WTC11 (cell line): ENCODE data around the gene CEP250. TPM values are rescaled to one million over a fixed set of nuclear protein-coding genes. Genes with fewer than 3 reads are reported as not detected.

Source experiments
- ATAC-seq: fragments of 200-7000 bp; cut with Tn5 transposase; 2 replicates; pipeline ENCODE4 v1.10.0; 2021; ENCODE audit warnings: mild to moderate bottlenecking, moderate library complexity
- CTCF ChIA-PET: fragments of 300-600 bp; sonication (Branson Sonifier 250); formaldehyde crosslinking; loops from one replicate; lab custom pipeline; 2021; ENCODE audit warnings: antibody characterized with exemption; lab: Charles Lee
- POLR2A ChIA-PET: fragments of 350-600 bp; sonication (Branson Sonifier 250); formaldehyde crosslinking; loops from one replicate; lab custom pipeline; 2021; ENCODE audit warnings: antibody characterized with exemption; lab: Charles Lee
- DNase-seq: peaks from one replicate; pipeline ENCODE4 v3.0.0; 2021; ENCODE audit warnings: low spot score
- H3K27ac Mint-ChIP-seq: 2 replicates; pipeline ENCODE4 v1.8.0; 2021; ENCODE audit warnings: mixed read lengths
- H3K27me3 Mint-ChIP-seq: 2 replicates; pipeline ENCODE4 v1.8.0; 2021; ENCODE audit warnings: low read depth, mild to moderate bottlenecking, moderate library complexity, mixed read lengths
- H3K36me3 Mint-ChIP-seq: 2 replicates; pipeline ENCODE4 v1.8.0; 2021; ENCODE audit warnings: mixed read lengths
- H3K4me1 Mint-ChIP-seq: 2 replicates; pipeline ENCODE4 v1.8.0; 2022; ENCODE audit warnings: mixed read lengths
- H3K4me3 Mint-ChIP-seq: 2 replicates; pipeline ENCODE4 v1.8.0; 2021; ENCODE audit warnings: mild to moderate bottlenecking, moderate library complexity, mixed read lengths
- H3K9me3 Mint-ChIP-seq: 2 replicates; pipeline ENCODE4 v1.8.0; 2021; ENCODE audit warnings: mixed read lengths
- ATF1 ChIP-seq: sonication (generic); formaldehyde crosslinking; IDR thresholded peaks from 2 replicates; pipeline ENCODE4 v1.8.1; 2023; ENCODE audit warnings: mild to moderate bottlenecking, moderate library complexity, missing genetic modification reagents
- CBFB ChIP-seq: sonication (generic); formaldehyde crosslinking; IDR thresholded peaks from 2 replicates; pipeline ENCODE4 v1.8.1; 2022; ENCODE audit warnings: mild to moderate bottlenecking, low read depth, missing genetic modification reagents
- CREM ChIP-seq: sonication (generic); formaldehyde crosslinking; IDR thresholded peaks from 2 replicates; pipeline ENCODE4 v1.8.1; 2022; ENCODE audit warnings: mild to moderate bottlenecking, missing genetic modification reagents, moderate library complexity
- CTCF ChIP-seq: fragments of 200-600 bp; IDR thresholded peaks from 2 replicates; pipeline ENCODE4 v1.8.0; 2022; ENCODE audit warnings: antibody characterized with exemption
- E2F4 ChIP-seq: sonication (generic); formaldehyde crosslinking; IDR thresholded peaks from 2 replicates; pipeline ENCODE4 v1.8.1; 2022; ENCODE audit warnings: low read depth, mild to moderate bottlenecking, moderate library complexity, missing genetic modification reagents, borderline replicate concordance
- ELF4 ChIP-seq: sonication (generic); formaldehyde crosslinking; IDR thresholded peaks from 2 replicates; pipeline ENCODE4 v1.8.1; 2022; ENCODE audit warnings: low read depth, mild to moderate bottlenecking, moderate library complexity, missing genetic modification reagents
- ETV6 ChIP-seq: sonication (generic); formaldehyde crosslinking; IDR thresholded peaks from 2 replicates; pipeline ENCODE4 v1.8.1; 2022; ENCODE audit warnings: mild to moderate bottlenecking, missing genetic modification reagents
- HMGA2 ChIP-seq: fragments of 250-450 bp; sonication (Bioruptor Pico); IDR thresholded peaks from 2 replicates; pipeline ENCODE4 v1.4.0; 2021; ENCODE audit warnings: mild to moderate bottlenecking, moderate library complexity
- NR1H2 ChIP-seq: sonication (generic); formaldehyde crosslinking; IDR thresholded peaks from 2 replicates; pipeline ENCODE4 v1.9.0; 2021; ENCODE audit warnings: mild to moderate bottlenecking, moderate library complexity, missing genetic modification reagents
- NR2C2 ChIP-seq: sonication (generic); formaldehyde crosslinking; IDR thresholded peaks from 2 replicates; pipeline ENCODE4 v1.8.0; 2022; ENCODE audit warnings: mild to moderate bottlenecking, missing genetic modification reagents
- NR3C1 ChIP-seq: sonication (generic); formaldehyde crosslinking; conservative IDR thresholded peaks from 2 replicates; pipeline ENCODE4 v1.8.1; 2023; ENCODE audit warnings: low read depth, mild to moderate bottlenecking, missing genetic modification reagents
- PRDM15 ChIP-seq: sonication (generic); formaldehyde crosslinking; IDR thresholded peaks from 2 replicates; pipeline ENCODE4 v1.8.0; 2022; ENCODE audit warnings: missing genetic modification reagents
- PREB ChIP-seq: sonication (generic); formaldehyde crosslinking; IDR thresholded peaks from 2 replicates; pipeline ENCODE4 v1.8.1; 2022; ENCODE audit warnings: mild to moderate bottlenecking, missing genetic modification reagents, moderate library complexity, borderline replicate concordance
- TEAD1 ChIP-seq: sonication (generic); formaldehyde crosslinking; IDR thresholded peaks from 2 replicates; pipeline ENCODE4 v1.8.0; 2022; ENCODE audit warnings: mild to moderate bottlenecking, missing genetic modification reagents
- TP53 ChIP-seq: sonication (generic); formaldehyde crosslinking; IDR thresholded peaks from 2 replicates; pipeline ENCODE4 v1.8.1; 2023; ENCODE audit warnings: mild to moderate bottlenecking, missing genetic modification reagents
- ZNF121 ChIP-seq: sonication (generic); formaldehyde crosslinking; IDR thresholded peaks from 2 replicates; pipeline ENCODE4 v1.8.0; 2023; ENCODE audit warnings: missing genetic modification reagents
- ZNF138 ChIP-seq: sonication (generic); formaldehyde crosslinking; conservative IDR thresholded peaks from 2 replicates; pipeline ENCODE4 v1.8.1; 2022; ENCODE audit warnings: mild to moderate bottlenecking, moderate library complexity, missing genetic modification reagents
- ZNF317 ChIP-seq: sonication (generic); formaldehyde crosslinking; IDR thresholded peaks from 2 replicates; pipeline ENCODE4 v1.8.1; 2023; ENCODE audit warnings: low read depth, mild to moderate bottlenecking, moderate library complexity, missing genetic modification reagents, borderline replicate concordance
- ZSCAN18 ChIP-seq: fragments of 250-450 bp; sonication (Bioruptor Pico); IDR thresholded peaks from 2 replicates; pipeline ENCODE4 v2.1.2; 2022; ENCODE audit warnings: mild to moderate bottlenecking, moderate library complexity
- total RNA-seq: library from RNA; stranded (reverse); gene quantifications from 3 replicates; pipeline ENCODE4 v1.2.3, GENCODE V29; 2021

Gene CEP250
- total RNA-seq, 1 experiment from 2014 or later: 63.1 TPM

- POLR2A ChIA-PET: interaction anchor here (1.7 kb wide), 1 partner anchor 11 kb away, joined by 6 read pairs; the partner anchor contains the start of gene CEP250
Measured at GRCh38 chr20:35465976-35466375, 10.6 kb downstream of the CEP250 start.

More at GRCh38 chr20:35465976-35466375, 10.6 kb downstream of the CEP250 start:
- Mint-ChIP-seq H3K9me3 (no peaks in the 10 kb centered on the region), H3K4me1 (0 out of 2 replicates have a peak, but pooled peaks cover 3% of the 10 kb centered on the region), H3K27ac (no peak overlapping the region), H3K36me3 (peaks cover 60% of the 10 kb centered on the region), H3K27me3 (no peaks in the 10 kb centered on the region), H3K4me3 (no peak overlapping the region)
- ATAC-seq: no peak
- TF ChIP-seq PRDM15 (CRISPR knock-in tag) (no peak), CBFB (CRISPR knock-in tag) (no peak), ATF1 (CRISPR knock-in tag) (no peak), NR1H2 (CRISPR knock-in tag) (no peak), TP53 (CRISPR knock-in tag) (no peak), NR2C2 (no peak), TEAD1 (no peak), ZSCAN18 (no peak), NR3C1 (CRISPR knock-in tag) (no peak), PREB (CRISPR knock-in tag) (no peak), ELF4 (CRISPR knock-in tag) (no peak), ZNF317 (no peak), ZNF121 (no peak), CREM (CRISPR knock-in tag) (no peak), ZNF138 (CRISPR knock-in tag) (no peak), ETV6 (CRISPR knock-in tag) (no peak), CTCF (no peak), HMGA2 (no peak), E2F4 (CRISPR knock-in tag) (no peak)
- DNase-seq: no peak
- CTCF ChIA-PET: interaction anchor here (0.8 to 2.3 kb wide), 5 partner anchors 10 to 135 kb away, joined by 3 to 8 read pairs (median 3); partner anchors contain the start of gene CEP250
